Breast epithelium (tissue), 4 donors: ENCODE results near the gene MICAL2. TPM values are rescaled to one million over a fixed set of nuclear protein-coding genes. Genes with fewer than 3 reads are reported as not detected.

Source experiments
- DNase-seq, 2 donors: peaks; one replicate each; pipeline ENCODE4 v3.0.0-alpha.2; 2019; ENCODE audit warnings: low spot score in 2 of 2
- H3K27ac ChIP-seq, 2 donors: fragments of 200-600 bp; sonication (generic) in 1 of 2; one replicate each; pipeline ENCODE4 v1.5.1; 2016 to 2019; ENCODE audit warnings: mild to moderate bottlenecking in 1 of 2
- H3K27me3 ChIP-seq, 2 donors: fragments of 200-600 bp; sonication (generic) in 1 of 2; one replicate each; pipeline versions ENCODE4 v1.5.1 to v1.6.0; 2017 to 2019; ENCODE audit warnings: control low read depth in 1 of 2, mild to moderate bottlenecking in 1 of 2
- H3K36me3 ChIP-seq: fragments of 200-600 bp; one replicate; pipeline ENCODE4 v1.5.1; 2019
- H3K4me1 ChIP-seq, 2 donors: fragments of 200-600 bp; sonication (generic); one replicate each; pipeline ENCODE4 v1.5.1; 2016 to 2019; ENCODE audit warnings: control low read depth in 1 of 2
- H3K4me3 ChIP-seq, 3 donors: fragments of 200-600 bp; sonication (generic); 1 replicate in 2 of 3; 2 replicates in 1 of 3; pipeline ENCODE4 v1.5.1; 2016 to 2019; ENCODE audit warnings: mild to moderate bottlenecking in 3 of 3, moderate library complexity in 2 of 3
- H3K9me3 ChIP-seq, 2 donors: fragments of 200-600 bp; sonication (generic) in 1 of 2; one replicate each; pipeline ENCODE4 v1.5.1; 2016 to 2019; ENCODE audit warnings: control low read depth in 1 of 2
- POLR2A ChIP-seq: fragments of 450-650 bp; IDR thresholded peaks from one replicate; pipeline ENCODE4 v1.6.1; 2016; ENCODE audit warnings: antibody characterized with exemption, mild to moderate bottlenecking, moderate library complexity
- POLR2AphosphoS5 ChIP-seq, 3 donors: sonication (generic); formaldehyde crosslinking; IDR thresholded peaks; one replicate each; pipeline ENCODE4 v1.6.1; 2017; ENCODE audit warnings: antibody characterized with exemption in 3 of 3
- intact Hi-C: fragments of 100-400 bp; cut with DNase I; formaldehyde crosslinking; loops from one replicate; pipeline ENCODE4 v1.15.1; 2023; ENCODE audit warnings: low total_unique reads
- total RNA-seq, 3 donors: library from RNA; depleted of rRNA; stranded (reverse); fragments of >200 nt; gene quantifications; one replicate each; pipeline ENCODE4 v1.1.0, GENCODE V29; 2016
- TF ChIP-seq, protein P1 (sequence below), 3 donors: fragments of 450-650 bp; IDR thresholded peaks; one replicate each; pipeline ENCODE4 v1.5.1; 2016 to 2017; ENCODE audit warnings: antibody characterized with exemption in 3 of 3, mild to moderate bottlenecking in 3 of 3, moderate library complexity in 3 of 3

Gene MICAL2
- total RNA-seq, 3 donors from 2014 or later: 30.9 to 52.4 (median 38.6) TPM

DNA sequence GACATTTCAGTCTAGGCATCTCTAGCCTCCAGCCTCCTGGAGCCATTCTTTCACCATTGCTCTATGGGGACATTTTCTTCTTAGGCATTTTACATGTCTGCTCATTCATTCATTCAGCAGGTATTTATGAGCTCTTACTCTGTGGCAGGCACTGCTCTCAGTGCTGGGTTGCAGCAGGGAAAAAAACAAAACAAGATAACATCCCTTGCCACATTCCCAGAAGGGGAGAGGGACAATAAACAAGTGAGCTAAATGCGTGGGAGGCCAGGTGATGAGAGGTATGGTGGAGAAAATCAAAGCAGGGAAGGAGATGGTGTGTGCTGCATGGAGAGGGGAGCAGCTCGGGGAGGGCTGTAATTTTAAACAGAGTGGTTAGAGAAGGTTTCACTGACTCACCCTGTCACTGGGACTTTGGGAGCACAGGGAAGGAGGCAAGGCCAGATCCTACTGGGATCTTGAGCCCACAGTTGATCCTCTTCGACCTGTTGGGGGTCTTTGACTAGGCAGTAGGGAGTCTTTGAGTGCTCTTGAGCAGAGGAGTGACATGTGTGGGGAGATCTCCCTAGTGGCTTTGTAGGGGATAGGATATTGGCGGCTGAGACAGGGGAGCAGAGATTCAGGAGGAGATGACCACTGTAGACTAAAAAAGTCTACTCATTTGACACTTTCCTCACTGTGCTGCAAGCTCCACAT, 17.0 kb downstream of the MICAL2 start:
- Histone ChIP-seq H3K9me3 (no peaks in the 10 kb centered on the region), H3K36me3 (no peaks in the 10 kb centered on the region), H3K4me3 (no peak overlapping the region), H3K27me3 (no peaks in the 10 kb centered on the region), H3K27ac (no peak overlapping the region), H3K4me1 (no peaks in the 10 kb centered on the region)
- DNase-seq: no peak
- TF ChIP-seq, protein P1, sequence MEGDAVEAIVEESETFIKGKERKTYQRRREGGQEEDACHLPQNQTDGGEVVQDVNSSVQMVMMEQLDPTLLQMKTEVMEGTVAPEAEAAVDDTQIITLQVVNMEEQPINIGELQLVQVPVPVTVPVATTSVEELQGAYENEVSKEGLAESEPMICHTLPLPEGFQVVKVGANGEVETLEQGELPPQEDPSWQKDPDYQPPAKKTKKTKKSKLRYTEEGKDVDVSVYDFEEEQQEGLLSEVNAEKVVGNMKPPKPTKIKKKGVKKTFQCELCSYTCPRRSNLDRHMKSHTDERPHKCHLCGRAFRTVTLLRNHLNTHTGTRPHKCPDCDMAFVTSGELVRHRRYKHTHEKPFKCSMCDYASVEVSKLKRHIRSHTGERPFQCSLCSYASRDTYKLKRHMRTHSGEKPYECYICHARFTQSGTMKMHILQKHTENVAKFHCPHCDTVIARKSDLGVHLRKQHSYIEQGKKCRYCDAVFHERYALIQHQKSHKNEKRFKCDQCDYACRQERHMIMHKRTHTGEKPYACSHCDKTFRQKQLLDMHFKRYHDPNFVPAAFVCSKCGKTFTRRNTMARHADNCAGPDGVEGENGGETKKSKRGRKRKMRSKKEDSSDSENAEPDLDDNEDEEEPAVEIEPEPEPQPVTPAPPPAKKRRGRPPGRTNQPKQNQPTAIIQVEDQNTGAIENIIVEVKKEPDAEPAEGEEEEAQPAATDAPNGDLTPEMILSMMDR (IDR thresholded peaks at IDR 0.05): no peak
- TF ChIP-seq POLR2A (no peak), POLR2AphosphoS5 (IDR thresholded peaks at IDR 0.05) (no peak)
- intact Hi-C loops: no loop called here

GRCh38 chr11:12128301-12128751, 17.9 kb downstream of the MICAL2 start:
- Histone ChIP-seq H3K4me1 (no peaks in the 10 kb centered on the region), H3K36me3 (no peaks in the 10 kb centered on the region), H3K27ac (no peak overlapping the region), H3K4me3 (no peak overlapping the region), H3K9me3 (no peaks in the 10 kb centered on the region), H3K27me3 (no peaks in the 10 kb centered on the region)
- TF ChIP-seq, protein P1 (IDR thresholded peaks at IDR 0.05): no peak
- TF ChIP-seq POLR2A (no peak), POLR2AphosphoS5 (IDR thresholded peaks at IDR 0.05) (no peak)
- intact Hi-C loops: loop anchor here (2.0 kb wide), 1 partner anchor 20 kb away; no protein-coding TSS in a partner anchor
- no peak for DNase-seq

DNA sequence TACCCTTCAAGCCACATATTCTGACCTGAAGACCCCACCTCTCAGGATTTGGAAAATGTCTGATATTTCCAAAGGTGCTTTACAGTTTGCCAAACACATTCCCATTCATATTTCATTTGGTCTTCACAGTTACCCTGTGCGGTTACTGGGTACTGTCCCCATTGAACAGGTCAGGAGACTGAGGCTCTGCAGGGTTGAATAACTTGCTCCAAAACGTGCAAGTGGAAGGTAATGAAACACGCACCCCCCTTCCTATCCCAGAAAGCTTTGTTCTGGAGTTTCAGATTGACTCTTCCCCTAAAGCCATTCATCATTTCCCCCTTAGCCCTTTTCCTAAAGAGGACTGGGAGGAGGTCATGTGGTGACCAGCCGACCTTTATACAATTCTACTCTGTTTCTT, 18.8 kb downstream of the MICAL2 start:
- no peaks in the 10 kb centered on the region for H3K4me1 ChIP-seq
- TF ChIP-seq, protein P1 (IDR thresholded peaks at IDR 0.05): no peak
- TF ChIP-seq POLR2A (no peak), POLR2AphosphoS5 (IDR thresholded peaks at IDR 0.05) (no peak)
- no peak for DNase-seq
- H3K36me3 ChIP-seq: no peaks in the 10 kb centered on the region
- H3K27me3 ChIP-seq: no peaks in the 10 kb centered on the region
- intact Hi-C loops: loop anchor here (2.0 kb wide), 1 partner anchor 20 kb away; no protein-coding TSS in a partner anchor
- no peak overlapping the region for H3K4me3 ChIP-seq
- no peaks in the 10 kb centered on the region for H3K9me3 ChIP-seq
- H3K27ac ChIP-seq: no peak overlapping the region

DNA sequence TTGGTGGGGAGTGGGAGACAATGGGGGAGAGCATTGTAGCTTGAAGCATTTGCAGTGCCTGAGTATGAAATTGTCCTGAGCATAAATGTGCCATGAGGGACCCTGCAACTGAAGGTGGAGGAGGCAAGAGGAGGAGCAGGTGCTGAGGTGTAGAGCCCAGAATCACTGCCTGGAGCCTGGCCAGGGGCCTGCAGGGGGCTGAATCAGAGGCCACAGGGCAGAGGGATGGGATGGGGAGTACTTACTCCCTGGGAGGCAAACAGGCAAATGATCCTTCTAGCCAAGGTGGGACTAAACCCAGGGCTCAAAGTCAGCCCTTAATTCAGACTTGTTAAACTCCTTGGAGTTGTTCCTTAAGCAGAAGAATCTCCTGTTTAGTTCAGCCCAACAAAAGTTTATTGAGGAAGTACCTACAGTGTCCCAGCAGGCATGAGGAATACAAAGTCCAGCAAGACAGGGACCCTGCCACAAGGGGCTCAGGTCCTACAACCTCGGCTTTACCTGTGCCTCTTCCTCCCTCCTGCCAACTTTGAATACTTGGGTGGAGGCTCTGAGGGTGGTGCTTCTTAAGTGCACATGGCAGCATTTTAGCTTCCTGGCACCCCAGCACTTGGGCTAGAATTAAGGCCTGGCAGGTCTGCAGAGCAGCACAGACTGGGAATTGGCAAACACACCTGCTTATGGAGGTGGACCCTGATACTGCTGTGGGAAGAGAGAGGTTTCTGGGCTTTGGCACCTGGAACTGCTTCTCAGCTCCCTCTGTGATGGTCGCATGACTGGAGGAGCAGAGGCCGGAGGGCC, 20.0 kb downstream of the MICAL2 start:
- H3K27ac ChIP-seq: no peak overlapping the region

More for the DNA sequence above, 20.0 kb downstream of the MICAL2 start:
- H3K27me3 ChIP-seq: no peaks in the 10 kb centered on the region
- H3K4me3 ChIP-seq: no peak overlapping the region
- no peaks in the 10 kb centered on the region for H3K9me3 ChIP-seq
- H3K36me3 ChIP-seq: no peaks in the 10 kb centered on the region
- no peaks in the 10 kb centered on the region for H3K4me1 ChIP-seq
- intact Hi-C loops: no loop called here
- TF ChIP-seq POLR2A: no peak
- TF ChIP-seq, protein P1 (IDR thresholded peaks at IDR 0.05): no peak
- TF ChIP-seq POLR2AphosphoS5 (IDR thresholded peaks at IDR 0.05): no peak
- DNase-seq: no peak
